ENCODE measurements around the gene ROMO1.

DNA sequence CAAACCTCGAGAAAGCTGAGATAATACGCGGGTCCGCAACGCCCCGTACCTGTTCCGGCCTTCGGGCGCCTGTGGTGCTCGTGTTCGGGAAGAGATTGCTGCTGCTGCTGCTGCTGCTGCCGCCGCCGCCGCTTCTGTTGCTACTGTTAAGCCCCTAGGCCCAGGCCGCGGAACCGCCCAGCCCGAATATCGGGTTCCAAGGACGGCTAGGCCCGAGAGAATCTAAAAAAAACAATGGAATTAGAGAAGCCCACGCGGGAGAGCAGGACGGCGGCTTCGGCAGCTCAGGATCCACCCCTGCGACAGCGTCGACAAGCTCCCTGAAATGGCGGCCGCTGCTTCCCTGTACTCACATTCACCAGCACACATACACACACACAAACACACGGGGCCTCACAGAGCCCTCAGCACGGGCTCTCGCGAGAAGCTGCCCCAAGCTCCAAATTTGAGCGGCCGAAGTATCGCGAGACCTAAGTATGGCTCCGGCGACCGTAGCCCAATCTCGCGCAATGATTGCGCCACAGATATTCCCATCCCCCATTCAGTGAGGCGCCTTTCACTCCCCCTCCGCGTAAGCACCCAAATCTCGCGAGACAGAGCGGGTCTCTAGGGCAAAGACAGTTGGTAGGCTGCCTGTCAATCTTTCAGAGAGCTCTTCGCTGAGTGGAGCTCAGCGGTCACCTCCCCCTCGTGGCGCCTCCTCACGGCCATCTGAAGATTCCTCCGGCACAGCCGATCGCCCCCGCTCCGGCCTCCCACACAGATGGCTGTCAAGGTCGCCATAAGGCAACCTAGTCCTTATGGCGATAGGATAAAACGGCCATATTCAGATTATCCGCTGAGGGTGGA, 42.9 kb downstream of the ROMO1 start, which contains the start of gene RBM39:
- TF ChIP-seq, protein P1, sequence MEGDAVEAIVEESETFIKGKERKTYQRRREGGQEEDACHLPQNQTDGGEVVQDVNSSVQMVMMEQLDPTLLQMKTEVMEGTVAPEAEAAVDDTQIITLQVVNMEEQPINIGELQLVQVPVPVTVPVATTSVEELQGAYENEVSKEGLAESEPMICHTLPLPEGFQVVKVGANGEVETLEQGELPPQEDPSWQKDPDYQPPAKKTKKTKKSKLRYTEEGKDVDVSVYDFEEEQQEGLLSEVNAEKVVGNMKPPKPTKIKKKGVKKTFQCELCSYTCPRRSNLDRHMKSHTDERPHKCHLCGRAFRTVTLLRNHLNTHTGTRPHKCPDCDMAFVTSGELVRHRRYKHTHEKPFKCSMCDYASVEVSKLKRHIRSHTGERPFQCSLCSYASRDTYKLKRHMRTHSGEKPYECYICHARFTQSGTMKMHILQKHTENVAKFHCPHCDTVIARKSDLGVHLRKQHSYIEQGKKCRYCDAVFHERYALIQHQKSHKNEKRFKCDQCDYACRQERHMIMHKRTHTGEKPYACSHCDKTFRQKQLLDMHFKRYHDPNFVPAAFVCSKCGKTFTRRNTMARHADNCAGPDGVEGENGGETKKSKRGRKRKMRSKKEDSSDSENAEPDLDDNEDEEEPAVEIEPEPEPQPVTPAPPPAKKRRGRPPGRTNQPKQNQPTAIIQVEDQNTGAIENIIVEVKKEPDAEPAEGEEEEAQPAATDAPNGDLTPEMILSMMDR (IDR thresholded peaks at IDR 0.05): peak in 4 of 6 experiments; percentile 47 to 64 (median 52)
- TF ChIP-seq POLR2A (IDR thresholded peaks at IDR 0.05): peak; percentile 92 to 93

All from Peyer's patch (tissue), 4 donors.